ENCODE data around the gene KLF5.

DNA sequence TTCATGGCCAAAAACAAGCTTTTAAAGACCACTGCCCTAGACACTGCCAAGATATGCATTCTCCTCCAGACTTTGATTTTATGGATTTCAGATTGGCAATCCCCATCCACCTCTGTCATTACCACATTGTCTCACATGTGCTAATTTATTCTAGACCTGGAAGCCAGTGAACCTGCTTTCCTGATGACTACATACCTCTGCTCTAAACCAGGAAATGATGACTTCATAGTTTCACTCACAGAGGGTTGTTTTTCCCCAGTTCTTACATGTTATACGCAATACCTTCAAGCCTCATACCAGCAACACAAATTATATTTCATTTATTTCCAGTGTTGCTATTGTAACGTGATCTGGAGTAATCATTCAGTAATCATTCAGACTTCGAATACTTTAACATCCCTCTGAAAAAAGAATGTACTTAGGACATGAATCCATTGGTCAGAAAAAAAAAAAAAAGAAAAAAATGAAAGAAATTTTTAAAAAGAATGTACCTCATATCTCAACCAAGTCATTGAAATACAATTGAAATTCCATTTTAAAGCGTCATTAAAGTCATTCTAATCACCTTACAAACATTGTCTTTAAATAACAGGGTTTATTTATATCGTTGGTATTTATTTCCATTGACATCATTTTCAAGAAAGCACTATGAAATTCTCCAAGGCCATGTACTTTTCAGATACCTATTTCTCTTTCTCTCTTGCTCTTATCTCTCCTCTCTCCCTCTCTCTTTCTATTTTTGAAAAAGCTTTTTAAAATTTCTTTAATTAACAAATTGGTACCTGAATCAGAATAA lies 33.4 kb upstream of the KLF5 start:
- TF ChIP-seq, protein P1, sequence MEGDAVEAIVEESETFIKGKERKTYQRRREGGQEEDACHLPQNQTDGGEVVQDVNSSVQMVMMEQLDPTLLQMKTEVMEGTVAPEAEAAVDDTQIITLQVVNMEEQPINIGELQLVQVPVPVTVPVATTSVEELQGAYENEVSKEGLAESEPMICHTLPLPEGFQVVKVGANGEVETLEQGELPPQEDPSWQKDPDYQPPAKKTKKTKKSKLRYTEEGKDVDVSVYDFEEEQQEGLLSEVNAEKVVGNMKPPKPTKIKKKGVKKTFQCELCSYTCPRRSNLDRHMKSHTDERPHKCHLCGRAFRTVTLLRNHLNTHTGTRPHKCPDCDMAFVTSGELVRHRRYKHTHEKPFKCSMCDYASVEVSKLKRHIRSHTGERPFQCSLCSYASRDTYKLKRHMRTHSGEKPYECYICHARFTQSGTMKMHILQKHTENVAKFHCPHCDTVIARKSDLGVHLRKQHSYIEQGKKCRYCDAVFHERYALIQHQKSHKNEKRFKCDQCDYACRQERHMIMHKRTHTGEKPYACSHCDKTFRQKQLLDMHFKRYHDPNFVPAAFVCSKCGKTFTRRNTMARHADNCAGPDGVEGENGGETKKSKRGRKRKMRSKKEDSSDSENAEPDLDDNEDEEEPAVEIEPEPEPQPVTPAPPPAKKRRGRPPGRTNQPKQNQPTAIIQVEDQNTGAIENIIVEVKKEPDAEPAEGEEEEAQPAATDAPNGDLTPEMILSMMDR (IDR thresholded peaks at IDR 0.05), result no peak
- TF ChIP-seq ZNF121 (CRISPR knock-in tag; IDR thresholded peaks at IDR 0.05), result no peak
- TF ChIP-seq ZBTB21 (CRISPR knock-in tag; IDR thresholded peaks at IDR 0.05; ENCODE audit: borderline replicate concordance), result no peak
- TF ChIP-seq ZNF263 (CRISPR knock-in tag; IDR thresholded peaks at IDR 0.05; ENCODE audit: low read depth), result no peak
- TF ChIP-seq IRF2 (CRISPR knock-in tag; IDR thresholded peaks at IDR 0.05; ENCODE audit: borderline replicate concordance, low read depth), result no peak
- TF ChIP-seq, protein P2, sequence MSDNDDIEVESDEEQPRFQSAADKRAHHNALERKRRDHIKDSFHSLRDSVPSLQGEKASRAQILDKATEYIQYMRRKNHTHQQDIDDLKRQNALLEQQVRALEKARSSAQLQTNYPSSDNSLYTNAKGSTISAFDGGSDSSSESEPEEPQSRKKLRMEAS (CRISPR knock-in tag; IDR thresholded peaks at IDR 0.05), result no peak
- TF ChIP-seq ZNF232 (CRISPR knock-in tag; IDR thresholded peaks at IDR 0.05), result no peak
- TF ChIP-seq TEAD4 (CRISPR knock-in tag; IDR thresholded peaks at IDR 0.05), result no peak
- TF ChIP-seq JUN (CRISPR knock-in tag; IDR thresholded peaks at IDR 0.05), result no peak
- TF ChIP-seq ESRRA (CRISPR knock-in tag; IDR thresholded peaks at IDR 0.05; ENCODE audit: borderline replicate concordance), result no peak
- TF ChIP-seq, protein P3, sequence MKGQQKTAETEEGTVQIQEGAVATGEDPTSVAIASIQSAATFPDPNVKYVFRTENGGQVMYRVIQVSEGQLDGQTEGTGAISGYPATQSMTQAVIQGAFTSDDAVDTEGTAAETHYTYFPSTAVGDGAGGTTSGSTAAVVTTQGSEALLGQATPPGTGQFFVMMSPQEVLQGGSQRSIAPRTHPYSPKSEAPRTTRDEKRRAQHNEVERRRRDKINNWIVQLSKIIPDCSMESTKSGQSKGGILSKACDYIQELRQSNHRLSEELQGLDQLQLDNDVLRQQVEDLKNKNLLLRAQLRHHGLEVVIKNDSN (CRISPR knock-in tag; IDR thresholded peaks at IDR 0.05), result no peak
- TF ChIP-seq, protein P4, sequence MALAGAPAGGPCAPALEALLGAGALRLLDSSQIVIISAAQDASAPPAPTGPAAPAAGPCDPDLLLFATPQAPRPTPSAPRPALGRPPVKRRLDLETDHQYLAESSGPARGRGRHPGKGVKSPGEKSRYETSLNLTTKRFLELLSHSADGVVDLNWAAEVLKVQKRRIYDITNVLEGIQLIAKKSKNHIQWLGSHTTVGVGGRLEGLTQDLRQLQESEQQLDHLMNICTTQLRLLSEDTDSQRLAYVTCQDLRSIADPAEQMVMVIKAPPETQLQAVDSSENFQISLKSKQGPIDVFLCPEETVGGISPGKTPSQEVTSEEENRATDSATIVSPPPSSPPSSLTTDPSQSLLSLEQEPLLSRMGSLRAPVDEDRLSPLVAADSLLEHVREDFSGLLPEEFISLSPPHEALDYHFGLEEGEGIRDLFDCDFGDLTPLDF (CRISPR knock-in tag; IDR thresholded peaks at IDR 0.05), result no peak
- TF ChIP-seq, protein P5, sequence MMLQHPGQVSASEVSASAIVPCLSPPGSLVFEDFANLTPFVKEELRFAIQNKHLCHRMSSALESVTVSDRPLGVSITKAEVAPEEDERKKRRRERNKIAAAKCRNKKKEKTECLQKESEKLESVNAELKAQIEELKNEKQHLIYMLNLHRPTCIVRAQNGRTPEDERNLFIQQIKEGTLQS (CRISPR knock-in tag; conservative IDR thresholded peaks at IDR 0.05), result no peak
- TF ChIP-seq FOXJ3 (CRISPR knock-in tag; IDR thresholded peaks at IDR 0.05; ENCODE audit: borderline replicate concordance), result no peak

Measured in WTC11 (cell line).